HG02571 (cell line): ENCODE results near the gene PADI3.

Source experiments
- ATAC-seq: cut with Tn5 transposase; IDR thresholded peaks from one replicate; pipeline ENCODE4 v1.9.1; 2021; ENCODE audit warnings: mild to moderate bottlenecking, moderate library complexity; ENCODE audit not compliant: unreplicated experiment

Gene PADI3

GRCh38 chr1:17248781-17249180, at the start of gene PADI3:
Gene PADI3 (plus strand): TSS chr1:17249098. CDS start chr1:17249138, 40 bp downstream.
- no peak for ATAC-seq

GRCh38 chr1:17199267-17200044, 49.4 kb upstream of the PADI3 start:
- no peak for ATAC-seq

GRCh38 chr1:17200246-17200645, 48.7 kb upstream of the PADI3 start:
- ATAC-seq: no peak

GRCh38 chr1:17200756-17201155, 48.1 kb upstream of the PADI3 start:
- no peak for ATAC-seq

- no peak for ATAC-seq
Measured at GRCh38 chr1:17201201-17202021, 47.5 kb upstream of the PADI3 start.

GRCh38 chr1:17204546-17205440, 44.1 kb upstream of the PADI3 start, which contains the start of gene PADI1:
Gene PADI1 (plus strand): TSS chr1:17205128. CDS start chr1:17205218, 90 bp downstream.
- ATAC-seq: no peak

- ATAC-seq: no peak
Measured at GRCh38 chr1:17205652-17206051, 43.2 kb upstream of the PADI3 start.

GRCh38 chr1:17206196-17206595, 42.7 kb upstream of the PADI3 start:
- no peak for ATAC-seq

GRCh38 chr1:17207046-17207445, 41.9 kb upstream of the PADI3 start:
- no peak for ATAC-seq

- no peak for ATAC-seq
Measured at GRCh38 chr1:17207540-17207939, 41.4 kb upstream of the PADI3 start.

- ATAC-seq: no peak
Measured at GRCh38 chr1:17207966-17208418, 40.9 kb upstream of the PADI3 start.

GRCh38 chr1:17208546-17208945, 40.4 kb upstream of the PADI3 start:
- ATAC-seq: no peak

- ATAC-seq: no peak
Measured at GRCh38 chr1:17209430-17209829, 39.5 kb upstream of the PADI3 start.

GRCh38 chr1:17210176-17210575, 38.7 kb upstream of the PADI3 start:
- no peak for ATAC-seq

GRCh38 chr1:17211377-17211776, 37.5 kb upstream of the PADI3 start:
- ATAC-seq: no peak

- ATAC-seq: no peak
Measured at GRCh38 chr1:17212009-17212408, 36.9 kb upstream of the PADI3 start.

GRCh38 chr1:17212487-17213121, 36.3 kb upstream of the PADI3 start:
- ATAC-seq: no peak

GRCh38 chr1:17213148-17213781, 35.6 kb upstream of the PADI3 start:
- no peak for ATAC-seq

GRCh38 chr1:17213782-17214148, 35.1 kb upstream of the PADI3 start:
- no peak for ATAC-seq
